Colonic mucosa (tissue), 4 donors: ENCODE measurements around the gene WDR81. TPM values are rescaled to one million over a fixed set of nuclear protein-coding genes. Genes with fewer than 3 reads are reported as not detected.
A peak's percentile ranks its signal among the peaks of the same experiment; 100 is the strongest.

ENCODE experiments used
- DNase-seq: peaks from one replicate; pipeline ENCODE4 v3.0.0-alpha.2; 2020
- H3K27ac ChIP-seq: fragments of 200-600 bp; one replicate; pipeline ENCODE4 v1.8.0; 2021
- H3K27me3 ChIP-seq: fragments of 200-600 bp; one replicate; pipeline ENCODE4 v1.8.0; 2021
- H3K36me3 ChIP-seq: fragments of 200-600 bp; one replicate; pipeline ENCODE4 v1.8.0; 2021
- H3K4me1 ChIP-seq: fragments of 200-600 bp; one replicate; pipeline ENCODE4 v1.8.0; 2021; ENCODE audit warnings: mild to moderate bottlenecking
- H3K4me3 ChIP-seq: fragments of 200-600 bp; one replicate; pipeline ENCODE4 v1.8.0; 2021
- H3K9ac ChIP-seq, 2 donors: one replicate each; pipeline ENCODE4 v1.7.0; 2013; ENCODE audit warnings: control low read depth in 2 of 2, low read depth in 2 of 2, low read length in 2 of 2
- H3K9me3 ChIP-seq: fragments of 200-600 bp; one replicate; pipeline ENCODE4 v1.8.0; 2021
- CTCF ChIP-seq: fragments of 200-600 bp; IDR thresholded peaks from one replicate; pipeline ENCODE4 v1.8.0; 2022; ENCODE audit warnings: antibody characterized with exemption, mild to moderate bottlenecking
- intact Hi-C: fragments of 100-400 bp; cut with DNase I; formaldehyde crosslinking; loops from one replicate; pipeline ENCODE4 v1.14.1; 2022
- total RNA-seq, 2 donors: library from RNA; stranded (reverse); fragmentation: NEBNext Ultra II Directional in 1 of 2; extraction: Animal tissue kit (Norgen Biotek cat#: 25700) in 1 of 2; gene quantifications; one replicate each; pipeline ENCODE4 v1.2.1, GENCODE V29; 2021
- donor health status: healthy.
- donor health status: DM: no; HTN: no; CAD: no.
- donor health status: DM: no; HTN: no; CAD: no.

WDR81 gene
- total RNA-seq, 2 donors from 2014 or later, result 9.2 to 16.0 TPM

- Histone ChIP-seq H3K4me3 (peak overlapping the region; percentile 65), H3K9ac (peak overlapping the region; percentile 87 to 98)
Measured at GRCh38 chr17:1710807-1711553, 13.5 kb upstream of the WDR81 start.

GRCh38 chr17:1711804-1712203 lies 12.7 kb upstream of the WDR81 start:
- Histone ChIP-seq H3K9me3 (no peaks in the 10 kb centered on the region), H3K36me3 (no peaks in the 10 kb centered on the region), H3K9ac (no peak overlapping the region), H3K27me3 (no peaks in the 10 kb centered on the region), H3K27ac (peak overlapping the region; percentile 84), H3K4me1 (peaks cover 17% of the 10 kb centered on the region), H3K4me3 (no peak overlapping the region)
- intact Hi-C loops, result loop anchor here (5.0 kb wide), 1 partner anchor 35 kb away; no protein-coding TSS in a partner anchor
- no peak for TF ChIP-seq CTCF
- DNase-seq, result no peak

More at GRCh38 chr17:1710807-1711553, 13.5 kb upstream of the WDR81 start:
- DNase-seq, result peak; percentile 36
- Histone ChIP-seq H3K27ac (peak overlapping the region; percentile 84), H3K27me3 (no peaks in the 10 kb centered on the region), H3K9me3 (no peaks in the 10 kb centered on the region), H3K4me1 (peaks cover 17% of the 10 kb centered on the region), H3K36me3 (no peaks in the 10 kb centered on the region)
- TF ChIP-seq CTCF, result no peak
- intact Hi-C loops, result loop anchor here (5.0 kb wide), 1 partner anchor 34 kb away; no protein-coding TSS in a partner anchor

DNA sequence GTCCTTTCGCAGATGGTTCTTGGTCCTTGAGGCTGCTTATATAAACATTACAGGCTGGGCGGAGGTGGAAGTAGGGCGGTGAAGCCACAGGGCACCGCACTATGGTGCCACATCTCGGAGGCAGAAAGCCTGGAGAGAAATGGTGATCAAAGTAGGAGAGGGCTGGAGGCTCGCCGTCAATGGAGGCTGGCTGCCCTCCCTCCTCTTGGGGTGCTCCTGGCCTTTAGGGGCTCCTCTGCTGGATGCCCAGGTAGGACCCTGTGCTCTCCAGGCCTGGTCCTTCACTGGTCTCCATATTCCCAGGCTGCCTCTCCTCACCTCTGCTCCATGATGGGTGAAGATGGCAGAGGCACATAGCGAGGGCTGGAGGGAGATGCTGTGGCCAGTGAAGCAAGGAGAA lies 12.2 kb upstream of the WDR81 start:
- Histone ChIP-seq H3K27ac (peak overlapping the region; percentile 0), H3K4me1 (peaks cover 17% of the 10 kb centered on the region), H3K36me3 (no peaks in the 10 kb centered on the region), H3K9ac (peak overlapping the region in 1 of 2 donors; percentile 36), H3K9me3 (no peaks in the 10 kb centered on the region), H3K27me3 (no peaks in the 10 kb centered on the region), H3K4me3 (no peak overlapping the region)
- no peak for TF ChIP-seq CTCF
- intact Hi-C loops, result loop anchor here (5.0 kb wide), 1 partner anchor 35 kb away; no protein-coding TSS in a partner anchor
- DNase-seq, result no peak

DNA sequence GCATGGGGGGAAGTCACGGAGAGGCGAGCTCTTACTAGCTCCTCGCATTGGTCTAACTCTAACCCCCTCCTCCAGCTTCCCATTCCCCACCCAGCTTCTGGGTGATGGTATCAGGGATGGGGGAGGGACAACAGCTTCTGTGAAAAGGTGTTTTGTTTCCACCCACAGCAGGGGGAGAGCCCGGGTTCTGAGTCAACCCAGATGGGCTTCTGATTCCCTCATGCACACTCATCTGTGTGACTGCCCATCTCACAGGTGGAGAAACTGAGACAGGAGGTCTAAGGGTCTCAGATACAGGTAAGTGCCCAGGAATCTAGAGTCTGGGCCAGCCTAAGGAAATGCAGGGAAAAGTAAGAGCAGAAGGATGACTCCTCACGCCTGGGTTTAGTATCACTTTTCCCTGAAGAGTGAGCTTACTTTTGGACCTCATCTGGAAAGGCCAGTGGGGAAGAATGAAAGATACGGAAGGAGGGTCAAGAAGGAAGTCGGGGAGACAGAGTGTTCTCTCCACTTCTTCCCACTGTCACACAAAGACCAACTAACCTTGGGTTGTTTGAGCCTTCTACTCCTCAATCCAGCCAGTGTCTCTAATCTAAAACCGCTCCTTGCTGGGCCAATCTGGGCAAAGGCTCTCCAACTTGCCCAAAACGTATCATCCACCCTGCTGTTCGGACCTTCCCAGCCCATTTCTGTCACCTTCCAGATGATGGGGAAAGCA lies 11.2 kb upstream of the WDR81 start:
- no peaks in the 10 kb centered on the region for H3K9me3 ChIP-seq
- peaks cover 24% of the 10 kb centered on the region for H3K4me1 ChIP-seq
- H3K4me3 ChIP-seq, result peak overlapping the region; percentile 93
- intact Hi-C loops, result loop anchor here (5.0 kb wide), 1 partner anchor 36 kb away; no protein-coding TSS in a partner anchor
- peak overlapping the region; percentile 70 to 94 for H3K9ac ChIP-seq
- no peak for TF ChIP-seq CTCF
- no peaks in the 10 kb centered on the region for H3K36me3 ChIP-seq
- peak overlapping the region; percentile 98 for H3K27ac ChIP-seq
- no peaks in the 10 kb centered on the region for H3K27me3 ChIP-seq
- no peak for DNase-seq

DNA sequence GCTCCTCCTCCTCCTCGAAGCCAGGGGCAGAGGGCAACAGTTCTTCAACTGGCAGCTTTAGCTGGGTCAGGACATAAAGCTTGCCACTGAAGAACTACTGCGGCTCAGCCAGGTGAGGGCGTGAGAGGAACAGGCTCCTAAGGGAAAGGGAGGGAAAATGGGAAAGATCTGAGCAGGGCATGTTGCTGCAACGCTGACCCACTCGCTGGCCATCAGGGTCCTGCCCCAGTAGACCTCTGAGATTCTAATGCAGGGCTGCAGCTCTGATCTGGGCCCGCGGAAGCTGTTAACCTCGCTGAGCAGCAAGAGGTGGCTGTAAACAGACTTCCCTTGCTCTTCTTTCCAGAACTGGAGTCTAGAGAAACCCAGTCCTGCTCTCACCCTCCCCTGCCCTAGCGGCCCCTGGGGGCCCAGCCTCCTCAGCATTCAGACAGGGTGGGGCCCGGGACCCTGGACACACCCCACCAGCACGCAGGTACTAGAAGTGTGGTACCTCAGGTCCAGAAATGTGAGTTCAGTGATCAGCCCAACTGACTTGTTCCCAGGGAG lies 10.6 kb upstream of the WDR81 start:
- peak; percentile 23 for TF ChIP-seq CTCF
- Histone ChIP-seq H3K9ac (peak overlapping the region; percentile 70 to 94), H3K36me3 (no peaks in the 10 kb centered on the region), H3K9me3 (no peaks in the 10 kb centered on the region), H3K4me3 (peak overlapping the region; percentile 93), H3K27me3 (no peaks in the 10 kb centered on the region), H3K4me1 (peaks cover 25% of the 10 kb centered on the region), H3K27ac (peak overlapping the region; percentile 98)
- peak; percentile 77 for DNase-seq
- intact Hi-C loops, result loop anchor here (5.0 kb wide), 1 partner anchor 37 kb away; no protein-coding TSS in a partner anchor
